ENCODE results near the gene BPIFB2. TPM values are rescaled to one million over a fixed set of nuclear protein-coding genes. Genes with fewer than 3 reads are reported as not detected.
"Not testable (repeated sequence)": the region's sequence is repeated elsewhere in the genome, so short reads cannot be mapped to it uniquely, and the experiment has no call there.

BPIFB2 gene
- polyA plus RNA-seq, 1 donor (not counting 4 experiments of a cell fraction or from before 2014, with no cell fraction given): not detected

DNA sequence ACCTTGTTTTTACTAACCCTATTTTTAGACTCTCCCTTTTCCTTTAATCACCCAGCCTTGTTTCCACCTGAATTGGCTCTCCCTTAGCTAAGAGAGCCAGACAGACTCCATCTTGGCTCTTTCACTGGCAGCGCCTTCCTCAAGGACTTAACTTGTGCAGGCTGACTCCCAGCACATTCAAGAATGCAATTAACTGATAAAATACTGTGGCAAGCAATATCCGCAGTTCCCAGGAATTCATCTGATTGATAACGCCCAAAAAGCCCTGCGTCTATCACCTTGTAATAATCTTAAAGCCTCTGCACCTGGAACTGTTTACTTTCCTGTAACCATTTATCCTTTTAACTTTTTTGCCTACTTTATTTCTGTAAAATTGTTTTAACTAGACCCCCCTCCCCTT is 32.4 kb upstream of the BPIFB2 start:
- H3K79me2 ChIP-seq (ENCODE audit: control insufficient read depth, insufficient read depth, low read length); H3K9me3 ChIP-seq (ENCODE audit: control insufficient read depth, low read depth, low read length); dilution Hi-C loops (cut with MboI; ENCODE audit: extremely low pct_ligation_motif_present, low sequenced_read_pairs); DNase-seq (ENCODE audit: low read depth, low spot score); H3K4me3 ChIP-seq (ENCODE audit: control insufficient read depth in 2 of 3, extremely low read depth in 1 of 3, insufficient read depth in 2 of 3, low read depth in 1 of 3, low read length in 3 of 3); H3K36me3 ChIP-seq (ENCODE audit: control insufficient read depth in 2 of 2, extremely low read depth in 1 of 2, insufficient read depth in 2 of 2, low read length in 2 of 2); H3K4me2 ChIP-seq (ENCODE audit: control insufficient read depth, extremely low read depth, insufficient read depth, low read depth, low read length); H2AFZ ChIP-seq (ENCODE audit: control insufficient read depth, low read length); H3K27ac ChIP-seq (ENCODE audit: control insufficient read depth, insufficient read depth, low read length); H3K9me1 ChIP-seq (ENCODE audit: control insufficient read depth, extremely low read depth, insufficient read depth, low read length); FAIRE-seq; H3K9ac ChIP-seq (ENCODE audit: control insufficient read depth, extremely low read depth, insufficient read depth, low read length); H3K27me3 ChIP-seq (ENCODE audit: control insufficient read depth, extremely low read depth, insufficient read depth, low read length); H3K4me1 ChIP-seq (ENCODE audit: control insufficient read depth, extremely low read depth, insufficient read depth, low read length); H4K20me1 ChIP-seq (ENCODE audit: control insufficient read depth, extremely low read depth, insufficient read depth, low read length): not testable (repeated sequence)

DNA sequence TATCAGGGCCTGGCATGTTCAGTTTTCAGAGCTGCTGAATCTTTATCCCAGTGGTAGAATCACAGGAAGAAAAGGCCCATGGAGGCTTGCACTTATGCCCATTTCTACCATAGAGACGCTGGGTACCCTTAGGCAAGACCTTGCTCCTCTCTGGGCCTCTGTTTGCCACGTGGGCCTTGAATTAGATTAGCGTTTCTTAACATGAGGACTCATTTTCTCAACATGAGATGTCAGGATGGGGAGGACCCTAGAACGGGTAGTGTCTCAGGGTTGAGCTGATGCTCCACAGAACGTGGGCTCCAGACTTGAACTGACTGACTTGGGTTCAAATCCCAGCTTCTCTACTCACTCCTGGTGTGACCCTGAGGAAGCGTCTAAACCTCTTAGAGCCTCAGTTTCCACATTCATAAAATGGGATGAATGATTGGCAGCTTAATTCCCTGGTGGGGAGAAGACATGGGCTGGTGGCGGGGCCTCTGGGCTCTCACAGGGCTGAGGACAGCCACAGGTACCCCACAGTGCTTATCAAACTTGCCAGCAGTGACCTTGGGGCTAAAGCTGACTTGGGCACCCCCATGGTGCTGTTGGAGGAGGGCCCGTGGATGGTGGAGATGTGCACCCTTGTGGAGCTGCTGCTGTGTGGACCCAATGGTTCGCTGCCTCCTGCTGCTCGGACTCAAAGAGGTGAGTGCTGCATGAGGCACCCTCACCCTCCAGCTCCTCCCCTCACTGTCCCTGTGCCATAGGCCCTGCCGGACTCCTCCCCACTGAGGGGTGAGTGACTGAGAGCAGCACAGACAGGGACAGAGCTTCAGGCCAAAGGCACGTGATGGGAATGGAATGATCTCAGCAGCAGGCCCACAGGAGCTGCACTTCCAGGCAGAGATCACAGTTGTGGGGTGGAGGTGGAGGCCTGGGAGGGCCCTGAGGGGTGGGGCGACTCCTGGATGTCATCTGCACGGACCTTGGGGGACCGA is 31.5 kb upstream of the BPIFB2 start:
- Histone ChIP-seq H2AFZ (ENCODE audit: control insufficient read depth, low read length) (no peak overlapping the region), H3K9ac (ENCODE audit: control insufficient read depth, extremely low read depth, insufficient read depth, low read length) (no peak overlapping the region), H4K20me1 (ENCODE audit: control insufficient read depth, extremely low read depth, insufficient read depth, low read length) (no peaks in the 10 kb centered on the region), H3K27ac (ENCODE audit: control insufficient read depth, insufficient read depth, low read length) (no peak overlapping the region), H3K27me3 (ENCODE audit: control insufficient read depth, extremely low read depth, insufficient read depth, low read length) (no peaks in the 10 kb centered on the region), H3K4me1 (ENCODE audit: control insufficient read depth, extremely low read depth, insufficient read depth, low read length) (no peaks in the 10 kb centered on the region), H3K79me2 (ENCODE audit: control insufficient read depth, insufficient read depth, low read length) (no peaks in the 10 kb centered on the region), H3K4me2 (ENCODE audit: control insufficient read depth, extremely low read depth, insufficient read depth, low read depth, low read length) (no peak overlapping the region), H3K9me3 (ENCODE audit: control insufficient read depth, low read depth, low read length) (no peaks in the 10 kb centered on the region), H3K9me1 (ENCODE audit: control insufficient read depth, extremely low read depth, insufficient read depth, low read length) (no peaks in the 10 kb centered on the region), H3K36me3 (ENCODE audit: control insufficient read depth in 2 of 2, extremely low read depth in 1 of 2, insufficient read depth in 2 of 2, low read length in 2 of 2) (no peaks in the 10 kb centered on the region), H3K4me3 (ENCODE audit: control insufficient read depth in 2 of 3, extremely low read depth in 1 of 3, insufficient read depth in 2 of 3, low read depth in 1 of 3, low read length in 3 of 3) (no peak overlapping the region)
- dilution Hi-C loops (cut with MboI; ENCODE audit: extremely low pct_ligation_motif_present, low sequenced_read_pairs): no loop called here
- no peak for DNase-seq (ENCODE audit: low read depth, low spot score)
- no peak for FAIRE-seq
- no peak for TF ChIP-seq CTCF (optimal IDR thresholded peaks at IDR 0.05 in 1 of 3, IDR thresholded peaks at IDR 0.05 in 1 of 3, conservative IDR thresholded peaks at IDR 0.05 in 1 of 3; ENCODE audit: extremely low read depth in 1 of 3, insufficient read depth in 2 of 3, low read length in 3 of 3)
- TF ChIP-seq EZH2 (IDR thresholded peaks at IDR 0.05; ENCODE audit: low read length): no peak

All from keratinocyte (primary cell).